GM18951 (cell line): ENCODE measurements around the gene GBE1.

Source experiments
- POLR2A ChIP-seq: IDR thresholded peaks from 4 replicates; pipeline ENCODE4 v1.6.1; 2011; ENCODE audit warnings: mild to moderate bottlenecking; ENCODE audit not compliant: insufficient read length, insufficient read depth; ENCODE audit errors: extremely low read depth
- in situ Hi-C: fragments of 300-500 bp; cut with MboI; formaldehyde crosslinking; loops from one replicate; pipeline ENCODE4 v1.12.0; 2022; ENCODE audit warnings: low sequenced_read_pairs, mixed read lengths, inconsistent platforms; ENCODE audit not compliant: unreplicated experiment

The GBE1 gene

GRCh38 chr3:81668283-81668682, 93.2 kb downstream of the GBE1 start:
- in situ Hi-C loops, result loop anchor here (25.0 kb wide), 1 partner anchor 469 kb away; no protein-coding TSS in a partner anchor
- no peak for TF ChIP-seq POLR2A

DNA sequence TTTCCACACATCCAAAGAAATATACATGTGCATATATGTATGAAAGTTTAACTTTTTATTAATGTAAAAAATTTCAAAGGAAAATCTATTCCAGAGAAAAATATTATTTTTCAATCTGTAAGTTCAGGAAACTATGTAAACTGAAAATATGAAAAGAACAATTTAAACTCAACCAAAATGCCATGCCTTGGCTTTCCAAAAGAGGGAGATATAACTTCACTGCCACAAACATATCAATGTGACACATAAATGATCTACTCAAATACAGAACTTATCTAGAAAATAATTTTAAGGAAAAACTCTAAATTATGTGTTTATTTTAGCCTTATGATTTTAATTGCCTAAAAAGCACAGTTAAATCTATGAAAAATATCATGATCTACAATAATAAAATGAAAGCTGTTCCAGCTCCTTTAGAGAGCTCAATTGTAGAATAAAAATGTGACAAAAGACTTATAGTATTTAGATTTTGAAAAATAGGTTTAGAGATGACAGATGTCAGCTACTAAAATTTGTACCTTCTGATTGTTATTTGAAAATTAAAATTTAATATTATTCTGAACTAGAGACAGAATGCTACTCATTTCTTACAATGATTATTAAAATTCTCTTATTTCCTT, 94.8 kb downstream of the GBE1 start:
- in situ Hi-C loops, result loop anchor here (25.0 kb wide), 1 partner anchor 471 kb away; no protein-coding TSS in a partner anchor
- no peak for TF ChIP-seq POLR2A

DNA sequence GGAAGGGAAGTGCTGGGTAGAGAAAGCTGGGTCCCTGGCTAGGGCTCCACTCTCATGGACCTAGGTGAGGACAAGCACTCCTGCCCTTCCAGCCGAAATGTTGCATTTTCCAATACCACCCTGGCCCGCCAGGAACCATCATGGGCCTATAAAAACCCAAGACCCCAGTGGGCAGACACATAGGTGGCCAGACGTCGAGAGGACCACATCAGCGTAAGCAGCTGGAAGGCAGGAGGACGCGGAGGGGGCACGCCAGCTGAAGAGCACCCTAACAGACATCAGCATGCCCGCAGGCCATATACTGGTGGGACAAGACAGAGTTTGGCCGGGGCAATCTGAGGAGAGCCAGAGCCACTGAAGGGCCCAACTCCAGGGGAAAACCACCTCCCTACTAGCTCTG, 98.3 kb downstream of the GBE1 start:
- in situ Hi-C loops, result loop anchor here (25.0 kb wide), 1 partner anchor 474 kb away; no protein-coding TSS in a partner anchor

DNA sequence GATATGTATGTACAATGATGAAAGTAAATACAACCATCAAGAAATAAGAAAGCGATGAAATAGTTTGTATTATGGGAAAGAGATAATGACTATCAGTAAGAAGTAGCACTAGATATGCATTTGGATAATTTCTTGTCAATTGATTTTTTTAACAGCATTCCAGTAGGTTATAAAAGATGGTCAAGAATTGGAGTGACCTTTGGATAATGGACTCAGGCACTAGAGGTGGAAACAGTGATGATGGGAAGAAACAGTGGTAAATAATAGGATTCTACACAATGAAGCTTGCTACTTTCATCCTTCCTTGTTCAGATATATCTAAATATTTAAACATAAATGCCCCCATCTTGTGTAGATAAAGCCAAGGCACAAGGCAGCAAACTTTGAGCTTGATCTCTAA, 101.4 kb downstream of the GBE1 start:
- no peak for TF ChIP-seq POLR2A
- in situ Hi-C loops, result loop anchor here (25.0 kb wide), 1 partner anchor 477 kb away; no protein-coding TSS in a partner anchor

More for the DNA sequence above, 98.3 kb downstream of the GBE1 start:
- no peak for TF ChIP-seq POLR2A

DNA sequence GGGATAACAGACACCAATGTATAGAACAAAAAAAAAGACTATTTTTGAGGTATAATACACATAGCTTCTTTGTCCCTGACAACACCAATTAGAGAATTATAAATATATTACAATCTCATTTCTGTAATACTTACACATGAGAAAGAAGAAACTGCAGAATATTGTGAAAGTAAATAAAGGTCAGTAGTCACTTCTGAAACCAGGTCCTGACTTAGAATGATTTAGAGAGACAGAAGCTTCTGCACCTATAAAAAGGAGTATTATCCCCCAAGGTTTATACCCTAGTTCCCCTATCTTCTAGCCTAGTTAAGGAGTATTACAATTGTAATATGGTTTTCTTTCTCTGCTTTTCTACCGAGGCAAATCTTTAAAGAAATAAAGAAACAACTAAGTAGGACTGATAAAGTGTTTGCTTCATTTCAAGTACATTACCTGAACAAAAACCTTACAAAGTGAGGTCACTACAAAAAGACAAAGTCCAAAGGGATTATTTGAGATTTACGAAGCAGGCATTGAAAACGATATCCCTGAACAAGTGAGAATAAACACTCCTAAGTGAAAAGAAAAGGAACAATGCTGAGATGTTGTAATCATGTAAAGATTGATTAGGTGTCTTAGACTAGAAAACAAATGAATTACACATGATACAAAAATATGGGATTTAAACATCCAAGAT, 103.0 kb downstream of the GBE1 start:
- no peak for TF ChIP-seq POLR2A
- in situ Hi-C loops, result loop anchor here (25.0 kb wide), 1 partner anchor 479 kb away; no protein-coding TSS in a partner anchor

GRCh38 chr3:81651139-81651538, 110.3 kb downstream of the GBE1 start:
- no peak for TF ChIP-seq POLR2A

DNA sequence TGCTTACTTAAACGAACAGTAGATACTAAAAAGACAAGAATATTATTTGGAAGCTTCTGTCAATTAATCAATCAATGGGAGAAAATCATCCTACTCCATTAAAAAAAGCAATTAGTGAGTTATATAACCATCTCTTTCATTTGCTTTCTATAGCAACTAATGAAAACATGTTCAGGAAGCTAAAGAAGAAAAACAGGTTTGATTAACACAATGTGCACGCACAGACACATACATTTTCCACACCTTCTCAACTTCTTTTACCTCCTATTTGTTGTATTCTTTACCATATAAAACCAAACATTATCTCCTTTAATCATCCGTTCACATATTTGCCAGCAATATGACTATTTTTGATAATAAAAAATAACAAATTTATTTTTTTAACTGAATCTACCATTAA, 111.3 kb downstream of the GBE1 start:
- in situ Hi-C loops, result loop anchor here (25.0 kb wide), 1 partner anchor 487 kb away; no protein-coding TSS in a partner anchor
- TF ChIP-seq POLR2A, result no peak

More at GRCh38 chr3:81651139-81651538, 110.3 kb downstream of the GBE1 start:
- in situ Hi-C loops, result loop anchor here (25.0 kb wide), 1 partner anchor 486 kb away; no protein-coding TSS in a partner anchor

DNA sequence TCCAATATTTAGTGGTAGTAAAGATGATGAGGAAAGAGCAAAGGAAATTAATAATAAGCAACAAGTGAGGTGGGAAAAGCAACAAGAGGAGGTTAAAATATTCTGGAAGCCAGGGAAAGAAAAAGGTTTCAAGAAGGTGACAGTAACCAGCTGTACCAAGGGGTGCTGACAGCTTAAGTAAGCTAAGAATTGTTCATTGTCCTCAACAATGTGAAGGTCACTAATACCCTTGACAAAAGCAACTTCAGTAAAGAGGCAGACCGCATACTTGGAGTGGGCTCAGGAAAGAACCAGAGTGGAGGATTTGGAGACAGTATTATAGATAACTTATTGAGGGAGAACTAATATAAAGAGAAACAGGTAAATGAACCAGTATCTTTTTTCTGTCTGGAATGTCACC, 116.2 kb downstream of the GBE1 start:
- TF ChIP-seq POLR2A, result no peak
- in situ Hi-C loops, result no loop called here

DNA sequence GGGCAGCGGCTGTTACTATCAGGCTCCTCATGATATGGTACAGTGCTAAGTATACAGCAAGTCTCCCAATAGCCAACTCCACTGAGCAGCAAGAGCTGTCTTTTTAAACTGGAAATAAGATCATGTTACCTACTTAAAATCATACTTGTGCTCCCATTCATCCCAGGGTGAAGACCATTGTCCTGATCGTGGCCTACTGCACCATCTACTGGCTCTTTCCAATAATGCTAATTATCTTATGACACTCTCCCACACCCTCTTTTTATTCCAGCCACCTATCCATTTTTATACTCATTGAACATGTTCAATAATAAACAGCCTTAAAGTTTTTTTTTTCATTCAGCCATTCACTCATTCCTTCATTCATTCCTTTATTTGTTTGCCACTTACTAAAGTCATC, 117.7 kb downstream of the GBE1 start:
- no peak for TF ChIP-seq POLR2A
- in situ Hi-C loops, result no loop called here

GRCh38 chr3:81638480-81638879, 123.0 kb downstream of the GBE1 start:
- no peak for TF ChIP-seq POLR2A
- in situ Hi-C loops, result no loop called here

DNA sequence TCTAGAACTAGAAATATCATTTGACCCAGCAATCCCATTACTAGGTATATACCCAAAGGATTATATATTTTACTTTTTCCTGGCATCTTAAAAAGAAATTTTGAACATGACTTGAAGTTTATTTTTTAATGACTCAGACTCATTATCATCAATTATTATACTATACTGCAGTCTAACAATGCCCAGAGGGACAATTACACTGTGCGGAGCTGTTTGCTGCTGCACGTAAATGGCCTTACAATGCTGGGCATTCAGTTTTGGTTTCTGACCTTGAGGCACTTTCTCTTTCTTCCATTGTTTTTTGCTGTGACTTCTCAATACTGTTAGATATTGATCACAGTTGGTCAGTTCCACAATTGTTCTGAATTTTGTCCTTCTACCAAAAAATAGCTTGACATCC, 128.8 kb downstream of the GBE1 start:
- TF ChIP-seq POLR2A, result no peak

GRCh38 chr3:81624756-81625155, 136.7 kb downstream of the GBE1 start:
- in situ Hi-C loops, result no loop called here
- no peak for TF ChIP-seq POLR2A

More for the DNA sequence above, 128.8 kb downstream of the GBE1 start:
- in situ Hi-C loops, result no loop called here

- TF ChIP-seq POLR2A, result no peak
- in situ Hi-C loops, result no loop called here
Measured at GRCh38 chr3:81622395-81622794, 139.1 kb downstream of the GBE1 start.

- in situ Hi-C loops, result no loop called here
- no peak for TF ChIP-seq POLR2A
Measured at GRCh38 chr3:81621277-81621676, 140.2 kb downstream of the GBE1 start.
